Heart left ventricle (tissue), 16 donors: ENCODE measurements around the gene FAM89B. TPM values are rescaled to one million over a fixed set of nuclear protein-coding genes. Genes with fewer than 3 reads are reported as not detected.

Experiments
- ATAC-seq, 4 donors: fragments of 200-7000 bp; cut with Tn5 transposase; one replicate each; pipeline ENCODE4 v1.9.1; 2020 to 2022; ENCODE audit warnings: moderate library complexity in 4 of 4, mild to moderate bottlenecking in 3 of 4, moderate number of reproducible peaks in 1 of 4
- DNase-seq, 5 donors: peaks; one replicate each; pipeline ENCODE4 v3.0.0-alpha.2; 2020
- H3K27ac ChIP-seq, 12 donors: fragments of 200-600 bp; sonication (generic) in 4 of 12; one replicate each; pipeline versions ENCODE4 v1.5.0 to v1.8.0; 2016 to 2022; ENCODE audit warnings: mild to moderate bottlenecking in 2 of 12
- H3K27me3 ChIP-seq, 9 donors: fragments of 200-600 bp; sonication (generic) in 2 of 9; one replicate each; pipeline versions ENCODE4 v1.5.1 to v1.8.0; 2016 to 2022; ENCODE audit warnings: mild to moderate bottlenecking in 3 of 9
- H3K36me3 ChIP-seq, 9 donors: fragments of 200-600 bp; sonication (generic) in 2 of 9; one replicate each; pipeline versions ENCODE4 v1.5.0 to v1.8.0; 2018 to 2022; ENCODE audit warnings: mild to moderate bottlenecking in 2 of 9
- H3K4me1 ChIP-seq, 12 donors: fragments of 200-600 bp; sonication (generic) in 4 of 12; one replicate each; pipeline versions ENCODE4 v1.5.0 to v1.8.0; 2016 to 2022; ENCODE audit warnings: mild to moderate bottlenecking in 3 of 12
- H3K4me3 ChIP-seq, 12 donors: fragments of 200-600 bp; sonication (generic) in 4 of 12; one replicate each; pipeline versions ENCODE4 v1.5.0 to v1.8.0; 2017 to 2022; ENCODE audit warnings: mild to moderate bottlenecking in 9 of 12, moderate library complexity in 4 of 12
- H3K9me3 ChIP-seq, 12 donors: fragments of 200-600 bp; sonication (generic) in 4 of 12; one replicate each; pipeline versions ENCODE4 v1.5.0 to v1.8.0; 2016 to 2022; ENCODE audit warnings: mild to moderate bottlenecking in 1 of 12
- POLR2A ChIP-seq, 2 donors: fragments of 450-650 bp; IDR thresholded peaks; one replicate each; pipeline ENCODE4 v1.6.1; 2017; ENCODE audit warnings: antibody characterized with exemption in 2 of 2, mild to moderate bottlenecking in 2 of 2, moderate library complexity in 2 of 2
- WGBS, 4 donors: extraction: QIAGEN DNeasy Blood & Tissue Kit in 2 of 4; methylation state at CpG; one replicate each; pipeline versions ENCODE4 v1.1.5 to v1.1.7; 2013 to 2018; 5-methylcytosine and 5-hydroxymethylcytosine counted together
- intact Hi-C, 10 donors: fragments of 100-400 bp; cut with DNase I; formaldehyde crosslinking; loops; one replicate each; pipeline versions ENCODE4 v1.11.1 to v1.14.2; 2022
- polyA plus RNA-seq, 2 donors: library from polyadenylated mRNA; stranded (reverse); fragments of 200-250 nt; gene quantifications; one replicate each; pipeline ENCODE4 v1.2.3, GENCODE V29; 2013
- total RNA-seq, 9 donors: library from RNA; depleted of rRNA in 2 of 9; stranded (reverse); fragments of >200 nt in 2 of 9; fragmentation: NEBNext Ultra II Directional in 3 of 9; extraction: Animal tissue kit (Norgen Biotek cat#: 25700) in 3 of 9; gene quantifications; one replicate each; pipeline versions ENCODE4 v1.1.0 to v1.2.4, GENCODE V29; 2016 to 2023
- TF ChIP-seq, protein P1 (sequence below), 12 donors: fragments of 200-600 bp; sonication (generic) in 4 of 12; IDR thresholded peaks; one replicate each; pipeline versions ENCODE4 v1.5.0 to v1.8.0; 2018 to 2022; ENCODE audit warnings: antibody characterized with exemption in 12 of 12, mild to moderate bottlenecking in 5 of 12
- donor health status: ischemic (EF 13 %, LVEDD 7.1; RV severe dilation, severe dysfunction).
- donor health status: healthy with polysubstance abuse.
- donor health status: DM: no; HTN: yes; CAD: no.
- donor health status: DM: no; HTN: no; CAD: no.
- donor health status: ischemic (EF 25% LVEDD 6.9; RV normal size, moderate dysfunction).
- donor health status: ischemic (EF 25% LVEDD 5.7; RV mildly dilated, moderate dysfunction).
- donor health status: healthy.
- donor health status: DM: yes; HTN: yes; CAD: no.
- donor health status: ischemic (EF 35%, LVEDD 5.7; RV mildly dilated, moderate dysfunction).
- donor health status: nonischemic (EF 11% LVEDD 7.7; RV severe dilation, severe dysfunction).
- donor health status: DM: yes; HTN: yes; CAD: no.
- donor health status: PGD.
- donor health status: ischemic (EF 29% LVEDD 5.4; RV normal size, mild dysfunction).
- donor health status: nonischemic (EF 23%, LVEDD 6.1; RV moderate dilation, normal function).

The FAM89B gene
- total and polyA plus RNA-seq, 11 donors = 25.8 to 87.9 (median 44.2) TPM

- Histone ChIP-seq H3K36me3 (peaks cover 0 to 34% (median 22%) of the 10 kb centered on the region in 9 donors), H3K27ac (peak overlapping the region; percentile 89 to 99 (median 96)), H3K4me1 (peaks cover 13 to 71% (median 56%) of the 10 kb centered on the region in 12 donors), H3K9me3 (no peaks in the 10 kb centered on the region), H3K27me3 (no peaks in the 10 kb centered on the region), H3K4me3 (peak overlapping the region; percentile 28 to 96 (median 79))
- DNase-seq (peak in 3 of 5 donors; percentile 45 to 60 (median 53)), ATAC-seq (no peak)
- intact Hi-C loops = loop anchor here in 5 of 10 donors (2.0 to 5.0 kb wide), 4 partner anchors 14 to 36 kb away; partner anchors contain the start of gene MAP3K11 (in 3 of the 5)
- 4 to 26% (median 13%) methylated on average over 9 to 26 of the region's 26 CpGs for WGBS, 4 donors
- TF ChIP-seq, protein P1, sequence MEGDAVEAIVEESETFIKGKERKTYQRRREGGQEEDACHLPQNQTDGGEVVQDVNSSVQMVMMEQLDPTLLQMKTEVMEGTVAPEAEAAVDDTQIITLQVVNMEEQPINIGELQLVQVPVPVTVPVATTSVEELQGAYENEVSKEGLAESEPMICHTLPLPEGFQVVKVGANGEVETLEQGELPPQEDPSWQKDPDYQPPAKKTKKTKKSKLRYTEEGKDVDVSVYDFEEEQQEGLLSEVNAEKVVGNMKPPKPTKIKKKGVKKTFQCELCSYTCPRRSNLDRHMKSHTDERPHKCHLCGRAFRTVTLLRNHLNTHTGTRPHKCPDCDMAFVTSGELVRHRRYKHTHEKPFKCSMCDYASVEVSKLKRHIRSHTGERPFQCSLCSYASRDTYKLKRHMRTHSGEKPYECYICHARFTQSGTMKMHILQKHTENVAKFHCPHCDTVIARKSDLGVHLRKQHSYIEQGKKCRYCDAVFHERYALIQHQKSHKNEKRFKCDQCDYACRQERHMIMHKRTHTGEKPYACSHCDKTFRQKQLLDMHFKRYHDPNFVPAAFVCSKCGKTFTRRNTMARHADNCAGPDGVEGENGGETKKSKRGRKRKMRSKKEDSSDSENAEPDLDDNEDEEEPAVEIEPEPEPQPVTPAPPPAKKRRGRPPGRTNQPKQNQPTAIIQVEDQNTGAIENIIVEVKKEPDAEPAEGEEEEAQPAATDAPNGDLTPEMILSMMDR (IDR thresholded peaks at IDR 0.05) = no peak
- TF ChIP-seq POLR2A (IDR thresholded peaks at IDR 0.05) = no peak
These were observed 4.0 kb downstream of the FAM89B start for GRCh38 chr11:65576232-65576866.

DNA sequence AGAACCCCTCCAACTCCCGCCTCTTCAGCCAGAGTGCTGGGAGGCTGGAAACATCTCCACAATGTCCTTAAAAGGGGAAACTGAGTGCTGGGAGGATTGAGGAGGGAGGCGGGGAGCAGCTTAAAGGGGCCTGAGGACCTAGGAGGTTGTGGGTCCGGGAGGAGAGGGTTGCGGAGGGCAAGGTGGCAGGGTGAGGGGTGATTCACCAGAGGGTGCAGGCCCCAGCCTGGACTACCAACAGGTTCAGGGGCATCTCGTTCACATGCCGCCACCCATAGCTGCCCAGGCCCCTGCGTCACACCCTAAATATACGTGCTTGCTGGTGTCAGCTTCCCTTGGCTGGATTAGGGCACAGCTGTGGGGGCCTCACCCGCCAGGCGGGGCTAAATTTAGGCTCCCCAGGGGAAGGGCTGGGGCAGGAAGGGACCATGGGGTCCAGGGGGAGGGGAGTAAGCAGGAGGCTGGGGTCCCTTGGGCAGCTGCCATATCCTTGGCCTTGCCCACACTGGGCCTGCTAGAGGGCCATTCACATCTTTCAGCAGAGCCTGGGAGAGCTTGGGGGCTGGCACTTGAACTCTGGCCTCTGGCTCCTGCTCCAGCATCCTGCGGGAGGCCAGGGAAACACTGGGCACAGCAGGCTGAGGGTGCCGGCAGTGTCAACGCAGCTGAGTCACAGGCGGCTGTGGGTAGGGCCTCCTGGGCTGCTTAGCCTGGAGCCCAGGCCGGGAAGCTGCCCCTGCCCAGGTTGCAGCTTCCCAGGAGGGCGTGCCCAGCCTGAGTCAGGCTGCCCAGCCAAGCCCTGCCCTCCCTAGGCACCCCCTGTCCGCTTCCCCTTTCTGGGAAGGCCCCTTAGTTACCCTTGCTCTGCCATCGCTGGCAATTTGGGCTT, 4.8 kb downstream of the FAM89B start:
- DNase-seq = peak; percentile 76 to 88 (median 82)
- ATAC-seq = peak; percentile 23 to 63 (median 48)
- intact Hi-C loops = loop anchor here in 5 of 10 donors (2.0 to 5.0 kb wide), 4 partner anchors 14 to 35 kb away; partner anchors contain the start of gene MAP3K11 (in 3 of the 5)
- Histone ChIP-seq H3K4me1 (peaks cover 9 to 63% (median 49%) of the 10 kb centered on the region in 12 donors), H3K36me3 (peaks cover 0 to 42% (median 30%) of the 10 kb centered on the region in 9 donors), H3K9me3 (no peaks in the 10 kb centered on the region), H3K27me3 (no peaks in the 10 kb centered on the region), H3K27ac (peak overlapping the region; percentile 89 to 99 (median 96)), H3K4me3 (peak overlapping the region; percentile 28 to 96 (median 79))
- 22 to 42% (median 33%) methylated on average over 12 to 18 of the region's 18 CpGs for WGBS, 4 donors
- peak in 1 of 2 donors; percentile 46 for TF ChIP-seq POLR2A (IDR thresholded peaks at IDR 0.05)
- TF ChIP-seq, protein P1 (IDR thresholded peaks at IDR 0.05) = no peak

DNA sequence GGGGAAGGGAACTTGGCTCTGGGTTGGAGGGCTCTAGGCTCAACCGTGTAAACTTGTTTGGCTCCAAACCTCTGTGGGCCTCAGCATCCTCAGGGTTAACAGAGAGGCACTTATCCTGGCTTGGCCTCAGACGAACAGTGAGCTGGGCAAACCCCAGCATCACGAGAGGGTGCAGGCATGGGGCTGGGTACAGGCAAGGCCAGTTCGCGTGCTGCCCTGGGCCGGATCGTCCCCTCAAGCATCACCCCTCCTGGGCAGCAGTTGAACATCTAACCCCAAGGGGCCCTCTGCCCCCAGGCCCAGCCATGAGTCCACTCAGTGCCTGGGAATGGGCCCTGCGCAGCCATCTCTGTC, 5.4 kb downstream of the FAM89B start:
- Histone ChIP-seq H3K27me3 (no peaks in the 10 kb centered on the region), H3K36me3 (peaks cover 0 to 48% (median 32%) of the 10 kb centered on the region in 9 donors), H3K27ac (peak overlapping the region; percentile 89 to 99 (median 96)), H3K9me3 (no peaks in the 10 kb centered on the region), H3K4me1 (peaks cover 9 to 61% (median 47%) of the 10 kb centered on the region in 12 donors), H3K4me3 (peak overlapping the region in 11 of 12 donors; percentile 64 to 96 (median 81))
- DNase-seq = no peak
- intact Hi-C loops = loop anchor here in 5 of 10 donors (2.0 to 5.0 kb wide), 4 partner anchors 13 to 35 kb away; partner anchors contain the start of gene MAP3K11 (in 3 of the 5)
- TF ChIP-seq POLR2A (IDR thresholded peaks at IDR 0.05) = no peak
- TF ChIP-seq, protein P1 (IDR thresholded peaks at IDR 0.05) = no peak
- peak in 1 of 4 donors; percentile 21 for ATAC-seq
- 37 to 60% (median 44%) methylated on average over 1 to 8 of the region's 8 CpGs for WGBS, 4 donors
